GM12891 (cell line): Measurements from ENCODE around the gene ACBD6.

ENCODE experiments used
- DNase-seq: peaks from one replicate; pipeline ENCODE4 v3.0.0; 2011; ENCODE audit warnings: low spot score; ENCODE audit not compliant: insufficient read length
- FAIRE-seq: peaks from 2 replicates; lab custom pipeline; 2011; peaks lifted over from hg19 to GRCh38; lab: Jason Lieb, UNC
- PAX5 ChIP-seq: IDR thresholded peaks from 2 replicates; pipeline ENCODE4 v1.6.1; 2011; ENCODE audit warnings: low read length, moderate library complexity, mild to moderate bottlenecking; ENCODE audit not compliant: insufficient read depth, severe bottlenecking
- POLR2A ChIP-seq: IDR thresholded peaks from 2 replicates; pipeline ENCODE4 v1.6.1; 2011; ENCODE audit warnings: low read depth, low read length, control low read depth
- POLR2AphosphoS5 ChIP-seq: IDR thresholded peaks from 2 replicates; pipeline ENCODE4 v1.6.1; 2011; ENCODE audit warnings: low read depth, low read length, control low read depth
- POU2F2 ChIP-seq: IDR thresholded peaks from 2 replicates; pipeline ENCODE4 v1.6.1; 2011; ENCODE audit warnings: low read depth, mild to moderate bottlenecking, control low read depth, low read length, moderate library complexity
- SPI1 ChIP-seq: IDR thresholded peaks from 2 replicates; pipeline ENCODE4 v1.6.1; 2011; ENCODE audit warnings: low read depth, low read length, control low read depth
- TAF1 ChIP-seq: IDR thresholded peaks from 2 replicates; pipeline ENCODE4 v1.6.1; 2011; ENCODE audit warnings: low read depth, low read length, control low read depth

ACBD6 gene

DNA sequence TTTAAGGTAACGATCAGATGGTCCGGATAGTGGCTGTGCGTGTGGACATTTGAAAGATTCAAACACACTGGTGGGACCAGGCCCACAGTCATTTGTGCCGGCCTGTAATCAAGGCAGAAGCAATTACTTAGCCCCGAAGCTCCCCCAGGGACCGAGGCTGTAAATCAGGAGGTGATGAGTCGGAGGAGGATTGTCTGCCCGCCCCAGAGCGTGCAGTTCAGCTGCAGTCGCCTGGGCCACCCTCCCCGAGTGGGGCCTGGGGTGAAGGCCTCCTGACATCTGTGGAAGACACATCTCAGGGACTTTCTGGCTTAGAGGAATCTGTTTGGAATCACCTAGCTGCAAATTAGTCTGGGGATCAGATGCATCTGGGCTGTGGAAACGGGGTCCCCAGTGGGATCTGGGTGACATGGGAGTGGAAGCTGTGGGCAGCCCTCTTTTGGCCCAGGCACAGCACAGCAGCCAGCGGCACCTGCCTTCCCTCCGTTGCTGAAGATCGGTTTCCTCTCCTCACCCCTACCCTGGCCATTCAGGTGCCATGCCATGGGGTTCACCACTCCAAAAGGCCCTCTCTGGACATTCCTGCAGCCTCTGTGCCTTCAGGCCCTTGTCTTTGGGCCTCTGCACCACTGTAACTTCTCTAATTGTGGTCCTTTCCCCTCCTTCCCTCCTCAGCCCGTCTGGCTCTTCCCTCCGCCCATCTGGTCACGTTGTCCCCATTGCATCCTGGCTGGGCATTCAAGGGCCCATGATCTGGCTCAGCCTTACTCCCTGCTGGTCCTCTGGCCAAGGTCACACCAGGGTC is 246.6 kb downstream of the ACBD6 start:
- TF ChIP-seq POU2F2 (no peak), TAF1 (no peak), SPI1 (no peak), POLR2A (no peak), POLR2AphosphoS5 (no peak)
- FAIRE-seq (no peak), DNase-seq (no peak)

DNA sequence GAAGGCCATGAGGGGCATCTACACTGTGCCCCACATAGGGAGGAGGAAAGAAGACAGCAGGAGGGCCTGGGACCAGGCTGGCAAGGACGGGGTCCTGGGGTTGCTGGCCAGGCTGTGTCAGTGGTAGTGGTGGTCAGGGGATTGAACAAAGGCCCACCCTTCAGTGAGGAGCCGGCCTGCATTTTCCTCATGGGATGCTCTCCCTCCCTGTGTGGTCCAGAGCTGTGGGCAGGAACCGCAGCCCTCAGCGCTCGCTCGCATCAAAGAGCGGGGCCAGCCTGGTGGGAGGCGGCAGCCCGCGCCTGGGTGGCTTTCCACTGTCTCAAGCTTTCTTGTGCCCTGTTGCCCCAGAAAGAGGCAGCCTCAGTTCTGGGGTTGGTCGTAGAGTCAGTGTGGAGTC is 247.5 kb downstream of the ACBD6 start:
- no peak for TF ChIP-seq POU2F2
- TF ChIP-seq POLR2AphosphoS5: no peak
- TF ChIP-seq SPI1: no peak
- TF ChIP-seq POLR2A: no peak
- no peak for TF ChIP-seq TAF1
- TF ChIP-seq PAX5: no peak
- no peak for FAIRE-seq
- DNase-seq: no peak

DNA sequence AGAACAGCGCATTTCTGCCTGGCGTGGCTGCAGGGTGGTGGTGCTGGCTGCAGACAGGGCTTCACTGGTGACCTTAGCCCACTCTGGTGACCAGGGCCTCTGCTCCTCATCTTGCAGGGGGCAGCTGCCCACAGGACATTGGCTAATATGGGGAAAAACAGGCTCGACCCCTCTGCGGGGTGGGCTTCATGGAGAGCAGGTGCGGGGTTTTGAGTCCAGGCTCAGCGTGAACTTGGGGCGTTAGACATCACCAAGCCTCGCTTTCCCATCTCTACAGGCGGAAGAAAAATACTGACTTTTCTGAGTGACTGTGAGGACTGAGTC is 247.9 kb downstream of the ACBD6 start:
- no peak for TF ChIP-seq SPI1
- TF ChIP-seq POLR2A: no peak
- no peak for TF ChIP-seq PAX5
- TF ChIP-seq POLR2AphosphoS5: no peak
- FAIRE-seq: no peak
- DNase-seq: no peak

DNA sequence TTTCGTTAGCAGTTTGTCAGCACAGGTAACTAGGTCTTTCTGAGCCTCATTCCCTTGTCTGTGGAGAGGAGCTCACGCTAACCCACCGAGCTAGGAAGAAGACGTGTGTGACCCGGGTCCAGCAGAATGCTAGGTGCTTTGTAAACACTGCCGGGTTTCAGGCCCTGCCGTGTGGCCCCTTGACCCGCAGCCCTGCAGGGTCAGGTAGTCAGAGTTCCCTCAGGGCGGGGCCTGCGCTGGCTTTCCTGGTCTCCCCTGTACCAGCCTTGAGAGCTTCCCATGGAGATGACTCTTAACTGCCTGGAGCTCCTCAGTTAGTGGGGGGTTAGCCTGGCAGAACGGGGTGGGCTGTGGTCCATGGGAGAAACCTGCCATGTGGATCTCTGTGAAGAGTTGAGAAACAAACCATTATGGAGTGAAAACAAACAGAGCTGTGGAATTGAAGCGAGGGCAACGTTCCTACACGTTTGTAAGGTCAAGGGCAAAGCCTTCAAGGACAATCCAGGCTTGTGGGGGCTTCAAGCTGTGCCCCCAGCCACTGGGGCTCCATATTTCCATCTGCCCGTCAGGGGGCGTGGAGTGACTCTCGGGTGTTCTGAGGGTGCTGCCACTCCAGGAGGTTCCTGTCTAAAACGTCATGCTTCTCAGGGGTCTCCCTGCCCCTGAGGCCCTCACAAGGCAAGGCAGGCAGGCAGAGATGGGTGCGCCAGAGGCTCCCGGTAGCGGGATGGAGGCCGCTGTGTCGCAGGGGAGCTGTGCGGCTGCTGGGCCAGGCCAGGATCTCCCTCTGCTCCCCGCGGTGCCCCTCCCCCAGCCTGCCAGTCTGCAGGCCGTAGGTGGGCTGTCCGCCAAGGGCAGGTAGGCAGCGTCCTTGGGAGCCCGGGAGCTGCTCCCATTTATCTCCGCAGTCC is 248.5 kb downstream of the ACBD6 start:
- TF ChIP-seq POU2F2 (no peak), TAF1 (no peak), PAX5 (no peak), POLR2AphosphoS5 (no peak), POLR2A (no peak), SPI1 (no peak)
- FAIRE-seq (no peak), DNase-seq (no peak)

DNA sequence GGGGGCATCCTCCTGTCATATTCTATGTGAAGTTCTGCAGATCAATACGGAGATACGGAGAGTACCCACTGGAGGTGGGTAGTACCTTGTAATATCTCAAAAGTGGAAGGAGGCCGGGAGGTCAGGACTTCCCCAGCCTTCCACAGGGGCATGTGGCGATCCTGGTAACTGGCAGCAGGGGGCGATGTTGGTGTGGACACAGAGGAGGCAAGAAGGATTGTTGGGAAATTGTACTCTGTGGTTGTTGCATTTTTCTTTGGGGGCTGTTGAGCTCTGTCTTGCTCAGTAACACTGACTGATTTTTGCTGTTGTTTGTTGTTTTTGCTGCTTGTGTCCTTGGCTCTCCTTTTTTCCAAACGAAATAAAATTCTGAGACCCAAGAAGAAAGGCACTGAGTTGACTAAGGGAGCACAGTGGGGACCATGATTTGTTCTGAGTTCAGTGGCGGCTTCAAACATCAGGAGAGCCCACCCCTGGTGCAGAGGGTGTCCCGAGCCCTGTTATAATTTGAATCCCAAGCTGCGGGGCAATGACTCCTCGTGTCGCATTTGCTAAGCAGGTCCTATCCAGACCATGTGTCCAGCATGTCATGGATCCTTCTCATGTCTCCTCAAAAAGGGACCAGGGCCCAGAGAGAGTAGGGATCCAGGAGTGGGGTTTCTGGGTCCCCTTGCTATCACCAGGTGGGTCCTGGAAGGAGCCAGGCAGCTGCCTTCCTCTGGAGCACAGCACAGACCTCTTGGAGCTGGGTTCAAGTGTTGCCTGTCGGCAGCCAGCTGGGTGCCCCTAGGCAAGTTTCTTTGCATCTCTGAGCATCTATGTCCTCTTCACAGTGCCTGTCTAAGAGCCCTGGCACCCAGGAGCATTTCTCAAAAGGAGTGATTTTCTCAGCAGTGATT is 249.5 kb downstream of the ACBD6 start:
- TF ChIP-seq PAX5 (no peak), POU2F2 (no peak), TAF1 (no peak), POLR2A (no peak), POLR2AphosphoS5 (no peak), SPI1 (no peak)
- DNase-seq (peak; percentile 71), FAIRE-seq (peak; percentile 92)

DNA sequence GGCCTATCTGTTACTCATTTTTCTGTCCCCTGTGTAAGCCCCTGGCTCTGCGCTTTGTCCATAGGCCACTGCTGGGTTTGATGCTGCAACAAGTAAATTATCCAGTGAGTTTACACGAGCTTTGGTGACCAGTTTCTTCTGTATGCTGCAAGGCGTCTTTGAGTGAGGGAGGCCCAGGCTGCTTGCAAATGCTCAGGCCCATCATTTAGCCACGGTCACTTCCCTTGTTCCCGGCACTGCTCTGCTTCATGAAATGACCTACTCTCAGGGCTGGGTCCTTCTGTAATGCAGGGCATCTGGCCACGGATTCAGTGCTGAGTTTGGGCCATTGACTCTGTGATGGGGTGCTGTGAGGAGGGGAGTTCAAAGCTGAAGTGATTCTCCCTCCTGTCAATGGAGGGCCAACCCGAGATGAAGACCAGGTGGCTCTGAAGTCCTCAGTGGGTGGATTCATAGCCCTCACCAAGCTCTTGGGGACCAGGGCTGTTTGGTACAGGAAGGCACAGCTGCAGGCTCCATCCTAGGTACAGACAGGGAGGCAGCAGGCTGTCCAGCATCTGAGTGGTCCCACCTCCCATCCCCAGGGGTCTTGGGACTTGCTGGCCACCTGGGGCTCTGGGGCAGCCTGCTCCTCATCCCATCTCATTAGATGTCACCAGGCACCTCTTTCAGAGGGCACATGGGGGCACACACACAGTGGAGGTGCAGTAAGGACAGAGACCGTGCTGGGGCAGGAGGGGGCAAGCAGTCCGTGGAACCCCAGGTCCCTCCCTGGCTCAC is 250.7 kb downstream of the ACBD6 start:
- TF ChIP-seq POLR2AphosphoS5 (no peak), TAF1 (no peak), POU2F2 (no peak)
- FAIRE-seq (no peak), DNase-seq (no peak)

DNA sequence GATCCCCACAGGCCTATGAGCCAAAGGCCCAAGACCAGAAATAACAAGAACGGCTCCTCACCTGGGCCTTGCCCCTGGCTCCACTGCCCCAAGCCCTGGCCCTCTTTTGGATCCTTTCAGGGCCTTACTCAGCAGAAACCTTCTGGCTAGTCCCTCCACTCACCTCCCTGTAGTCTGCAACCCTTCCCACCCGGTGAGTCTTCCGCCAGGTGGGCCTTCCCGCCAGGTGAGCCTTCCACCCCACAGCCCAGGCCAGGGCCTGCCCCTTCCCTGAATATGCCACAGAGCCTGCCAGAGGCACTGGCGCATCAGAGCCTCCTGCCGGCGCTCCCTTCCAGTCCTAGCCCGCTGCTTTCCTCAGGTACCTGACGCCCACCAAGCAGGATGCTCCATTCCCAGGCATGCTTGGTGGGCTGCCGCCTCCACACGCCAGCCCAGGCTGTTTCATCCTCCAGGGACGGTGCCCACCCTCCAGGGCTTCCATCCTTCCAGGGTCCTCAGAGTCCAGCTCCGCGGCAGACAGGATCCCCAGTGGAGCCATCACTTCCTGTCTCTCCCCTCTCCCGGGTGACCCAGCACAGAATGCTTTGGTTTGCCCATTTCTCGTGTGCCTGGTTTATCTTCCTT is 251.4 kb downstream of the ACBD6 start:
- FAIRE-seq (no peak), DNase-seq (no peak)
- no peak for TF ChIP-seq POLR2A
- TF ChIP-seq POLR2AphosphoS5: no peak
- TF ChIP-seq SPI1: no peak
- TF ChIP-seq PAX5: no peak
- TF ChIP-seq TAF1: no peak

DNA sequence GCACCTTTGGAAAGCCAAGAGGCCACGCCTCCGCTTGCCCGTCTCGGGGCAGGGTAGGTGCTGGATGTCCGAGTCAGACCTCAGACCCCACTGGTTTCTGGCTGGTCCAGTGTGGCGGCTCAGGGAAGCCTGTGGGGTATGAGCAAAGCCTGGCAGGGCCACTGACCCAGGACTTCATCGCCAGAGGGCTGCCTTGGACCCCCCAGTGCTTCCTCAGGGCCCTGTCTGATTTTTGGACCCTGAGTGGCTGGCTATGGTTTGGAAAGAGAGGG is 251.9 kb downstream of the ACBD6 start:
- TF ChIP-seq TAF1: no peak
- no peak for TF ChIP-seq POLR2A
- TF ChIP-seq POU2F2: no peak
- TF ChIP-seq PAX5: no peak
- no peak for TF ChIP-seq POLR2AphosphoS5
- TF ChIP-seq SPI1: no peak
- DNase-seq (no peak), FAIRE-seq (no peak)
